GM23338 (cell line): Measurements from ENCODE around the gene CYP26C1. TPM values are rescaled to one million over a fixed set of nuclear protein-coding genes. Genes with fewer than 3 reads are reported as not detected.

Source experiments
- ATAC-seq: fragments of 200-7000 bp; cut with Tn5 transposase; 3 replicates; pipeline ENCODE4 v1.9.1; 2020
- DNase-seq: peaks from one replicate; pipeline ENCODE4 v3.0.0-alpha.2; 2015; ENCODE audit warnings: low spot score
- H2AFZ ChIP-seq: fragments of 200-600 bp; sonication (generic); 2 replicates; pipeline ENCODE4 v1.8.0; 2016; ENCODE audit warnings: antibody characterized with exemption, mild to moderate bottlenecking, moderate library complexity
- H3F3A ChIP-seq: fragments of 200-600 bp; sonication (generic); replicated peaks from 2 replicates; pipeline ENCODE4 v1.8.0; 2017; ENCODE audit warnings: antibody characterized with exemption, mixed run types, low read depth
- H3K27ac ChIP-seq: fragments of 200-600 bp; sonication (generic); 2 replicates; pipeline ENCODE4 v1.6.1; 2016; ENCODE audit warnings: low read depth
- H3K27me3 ChIP-seq: fragments of 200-600 bp; sonication (generic); 2 replicates; pipeline ENCODE4 v1.8.0; 2016; ENCODE audit warnings: mild to moderate bottlenecking, mixed run types, moderate library complexity; ENCODE audit not compliant: insufficient read depth
- H3K36me3 ChIP-seq: fragments of 200-600 bp; sonication (generic); 2 replicates; pipeline ENCODE4 v1.8.0; 2016; ENCODE audit warnings: mild to moderate bottlenecking; ENCODE audit not compliant: insufficient read depth
- H3K4me1 ChIP-seq: fragments of 200-600 bp; sonication (generic); 2 replicates; pipeline ENCODE4 v1.8.0; 2016; ENCODE audit warnings: mild to moderate bottlenecking, moderate library complexity; ENCODE audit not compliant: insufficient read depth
- H3K4me2 ChIP-seq: fragments of 200-600 bp; sonication (generic); 2 replicates; pipeline ENCODE4 v1.7.1; 2017; ENCODE audit warnings: mixed run types
- H3K4me3 ChIP-seq: fragments of 200-600 bp; sonication (generic); 2 replicates; pipeline ENCODE4 v1.6.1; 2016; ENCODE audit warnings: mixed run types
- H3K79me2 ChIP-seq: fragments of 200-600 bp; sonication (generic); replicated peaks from 2 replicates; pipeline ENCODE4 v1.8.0; 2017; ENCODE audit warnings: mild to moderate bottlenecking; ENCODE audit not compliant: insufficient read depth
- H3K9me2 ChIP-seq: fragments of 200-600 bp; sonication (generic); 2 replicates; pipeline ENCODE4 v1.8.0; 2017; ENCODE audit not compliant: insufficient read depth
- H4K20me1 ChIP-seq: fragments of 200-600 bp; sonication (generic); replicated peaks from 2 replicates; pipeline ENCODE4 v1.8.0; 2017; ENCODE audit warnings: mild to moderate bottlenecking; ENCODE audit not compliant: insufficient read depth
- H3K27ac Mint-ChIP-seq: 2 replicates; pipeline ENCODE4 v1.8.0; 2020; ENCODE audit warnings: inconsistent platforms, mild to moderate bottlenecking, moderate library complexity, mixed read lengths
- H3K27me3 Mint-ChIP-seq: 3 replicates; pipeline ENCODE4 v1.8.0; 2022; ENCODE audit warnings: low read depth, mild to moderate bottlenecking, moderate library complexity, mixed read lengths, inconsistent platforms; ENCODE audit not compliant: insufficient read depth, poor library complexity
- H3K36me3 Mint-ChIP-seq: 3 replicates; pipeline ENCODE4 v1.8.0; 2021; ENCODE audit warnings: low read depth, mild to moderate bottlenecking, inconsistent platforms, moderate library complexity, mixed read lengths
- H3K4me1 Mint-ChIP-seq: 3 replicates; pipeline ENCODE4 v1.8.0; 2020; ENCODE audit warnings: mild to moderate bottlenecking, inconsistent platforms, mixed read lengths
- H3K4me3 Mint-ChIP-seq: 3 replicates; pipeline ENCODE4 v1.8.0; 2021; ENCODE audit warnings: moderate library complexity, mild to moderate bottlenecking, inconsistent platforms, mixed read lengths
- H3K9me3 Mint-ChIP-seq: 3 replicates; pipeline ENCODE4 v1.8.0; 2020; ENCODE audit warnings: moderate library complexity, mild to moderate bottlenecking, inconsistent platforms, mixed read lengths
- EZH2 ChIP-seq: fragments of 200-600 bp; sonication (generic); IDR thresholded peaks from one replicate; pipeline ENCODE4 v1.8.0; 2017; ENCODE audit warnings: antibody characterized with exemption, mild to moderate bottlenecking, low read depth; ENCODE audit not compliant: unreplicated experiment
- EZH2phosphoT487 ChIP-seq: fragments of 200-600 bp; sonication (generic); IDR thresholded peaks from one replicate; pipeline ENCODE4 v1.8.1; 2018; ENCODE audit warnings: antibody characterized with exemption; ENCODE audit not compliant: unreplicated experiment
- JUNB ChIP-seq: IDR thresholded peaks from one replicate; pipeline ENCODE4 v1.6.1; 2016; ENCODE audit warnings: antibody characterized with exemption; ENCODE audit not compliant: unreplicated experiment
- NANOG ChIP-seq: IDR thresholded peaks from 2 replicates; pipeline ENCODE4 v1.6.1; 2016; ENCODE audit warnings: antibody characterized with exemption, borderline replicate concordance
- POLR2AphosphoS5 ChIP-seq: IDR thresholded peaks from 2 replicates; pipeline ENCODE4 v1.6.1; 2016; ENCODE audit warnings: antibody characterized with exemption, low read depth
- REST ChIP-seq: IDR thresholded peaks from one replicate; pipeline ENCODE4 v1.6.1; 2018; ENCODE audit warnings: antibody characterized with exemption; ENCODE audit not compliant: unreplicated experiment
- polyA plus RNA-seq: library from polyadenylated mRNA; unstranded; fragments of >200 nt; fragmentation: Nextera tagmentation; extraction: Ambion mirVana; gene quantifications from 2 replicates; pipeline ENCODE4 v1.2.1, GENCODE V29; 2016
- total RNA-seq: library from RNA; depleted of rRNA; stranded (reverse); fragments of >200 nt; shearing (Covaris generic); gene quantifications from 2 replicates; pipeline ENCODE4 v1.2.3, GENCODE V29; 2014

Gene CYP26C1
- total and polyA plus RNA-seq, 2 experiments from 2014 or later, result 0.24 TPM; not detected in 1

- no peaks in the 10 kb centered on the region for H3K9me2 ChIP-seq
- ATAC-seq, result peak; percentile 2
- peaks cover 13% of the 10 kb centered on the region; the same call in 1 of the 2 replicates for H3F3A ChIP-seq
- peak overlapping the region; percentile 96 for H2AFZ ChIP-seq
- peaks cover 100% of the 10 kb centered on the region for H3K27me3 ChIP-seq
- no peaks in the 10 kb centered on the region for H3K79me2 ChIP-seq
- peaks cover 4% of the 10 kb centered on the region; the same call in 2 of the 3 replicates for H3K9me3 Mint-ChIP-seq
- TF ChIP-seq NANOG, result no peak
- TF ChIP-seq EZH2, result peak; percentile 68
- peaks cover 14% of the 10 kb centered on the region for H4K20me1 ChIP-seq
- DNase-seq, result peak; percentile 38
- H3K4me3 ChIP-seq, result peak overlapping the region; percentile 70
- no peak overlapping the region for H3K27ac ChIP-seq
- peaks cover 45% of the 10 kb centered on the region for H3K4me1 Mint-ChIP-seq
- peak overlapping the region; percentile 78 for H3K4me3 Mint-ChIP-seq
- H3K27ac Mint-ChIP-seq, result no peak overlapping the region
- peak overlapping the region; percentile 88 for H3K4me2 ChIP-seq
- H3K36me3 ChIP-seq, result no peaks in the 10 kb centered on the region
- H3K4me1 ChIP-seq, result peaks cover 57% of the 10 kb centered on the region
- peaks cover 95% of the 10 kb centered on the region for H3K27me3 Mint-ChIP-seq
- H3K36me3 Mint-ChIP-seq, result no peaks in the 10 kb centered on the region
These were observed 12.3 kb downstream of the CYP26C1 start for GRCh38 chr10:93072713-93073538.

GRCh38 chr10:93073539-93074146 is 13.0 kb downstream of the CYP26C1 start, which contains the start of gene CYP26A1:
Gene CYP26A1 (plus strand): TSS chr10:93073893. CDS start chr10:93073935, 42 bp downstream.
- peak within 1 kb of the TSS; percentile 70 for H3K4me3 ChIP-seq
- Mint-ChIP-seq H3K9me3 (peaks cover 4% of the 10 kb centered on the region; the same call in 2 of the 3 replicates), H3K27ac (no peak within 1 kb of the TSS), H3K4me1 (peaks cover 39% of the 10 kb centered on the region), H3K27me3 (peaks cover 88% of the 10 kb centered on the region), H3K36me3 (no peaks in the 10 kb centered on the region), H3K4me3 (peak within 1 kb of the TSS; percentile 78)
- H2AFZ ChIP-seq, result peak within 1 kb of the TSS; percentile 96
- H3F3A ChIP-seq, result peaks cover 13% of the 10 kb centered on the region; the same call in 1 of the 2 replicates
- no peak within 1 kb of the TSS for H3K27ac ChIP-seq
- peaks cover 100% of the 10 kb centered on the region for H3K27me3 ChIP-seq
- peaks cover 14% of the 10 kb centered on the region; the same call in 1 of the 2 replicates for H4K20me1 ChIP-seq
- H3K4me1 ChIP-seq, result peaks cover 54% of the 10 kb centered on the region
- DNase-seq (peak; percentile 92), ATAC-seq (peak; percentile 44)
- H3K9me2 ChIP-seq, result no peaks in the 10 kb centered on the region
- no peaks in the 10 kb centered on the region for H3K36me3 ChIP-seq
- peak; percentile 51 for TF ChIP-seq EZH2phosphoT487
- peak; percentile 60 for TF ChIP-seq EZH2
- no peak; the same call in 1 of the 2 replicates for TF ChIP-seq POLR2AphosphoS5
- TF ChIP-seq JUNB, result no peak
- TF ChIP-seq REST, result no peak
- H3K4me2 ChIP-seq, result peak within 1 kb of the TSS; percentile 88
- no peaks in the 10 kb centered on the region for H3K79me2 ChIP-seq
